Epithelial cell of esophagus (primary cell): Measurements from ENCODE around the gene SLC35E2B.
A peak's percentile ranks its signal among the peaks of the same experiment; 100 is the strongest.

Experiments
- DNase-seq: peaks from one replicate; pipeline ENCODE4 v3.0.0; 2010; ENCODE audit warnings: low read depth
- H3K4me3 ChIP-seq: 2 replicates; pipeline ENCODE4 v1.5.1; 2011; ENCODE audit warnings: mild to moderate bottlenecking, low read length, control low read depth
- TF ChIP-seq, protein P1 (sequence below): IDR thresholded peaks from 2 replicates; pipeline ENCODE4 v1.5.1; 2011; ENCODE audit warnings: low read depth, mild to moderate bottlenecking, low read length, control low read depth, inconsistent platforms; ENCODE audit not compliant: insufficient read depth; ENCODE audit errors: missing control alignments

SLC35E2B gene

DNA sequence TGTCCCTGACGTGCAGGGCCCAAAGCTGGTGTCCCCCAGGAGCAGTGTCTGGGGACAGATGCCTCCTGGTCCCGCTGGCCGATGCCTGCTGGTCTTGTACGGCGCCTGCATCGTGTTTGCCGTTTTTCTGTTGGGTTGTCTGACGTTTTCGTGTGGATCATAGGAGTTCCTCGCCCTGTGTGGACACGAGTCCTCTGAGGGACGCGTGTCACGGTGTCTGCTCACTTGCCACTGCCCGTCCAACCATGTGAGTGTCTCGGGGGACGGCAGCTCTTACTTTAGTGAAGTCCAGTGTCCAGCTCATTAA is 69.9 kb downstream of the SLC35E2B start:
- DNase-seq, result no peak
- TF ChIP-seq, protein P1, sequence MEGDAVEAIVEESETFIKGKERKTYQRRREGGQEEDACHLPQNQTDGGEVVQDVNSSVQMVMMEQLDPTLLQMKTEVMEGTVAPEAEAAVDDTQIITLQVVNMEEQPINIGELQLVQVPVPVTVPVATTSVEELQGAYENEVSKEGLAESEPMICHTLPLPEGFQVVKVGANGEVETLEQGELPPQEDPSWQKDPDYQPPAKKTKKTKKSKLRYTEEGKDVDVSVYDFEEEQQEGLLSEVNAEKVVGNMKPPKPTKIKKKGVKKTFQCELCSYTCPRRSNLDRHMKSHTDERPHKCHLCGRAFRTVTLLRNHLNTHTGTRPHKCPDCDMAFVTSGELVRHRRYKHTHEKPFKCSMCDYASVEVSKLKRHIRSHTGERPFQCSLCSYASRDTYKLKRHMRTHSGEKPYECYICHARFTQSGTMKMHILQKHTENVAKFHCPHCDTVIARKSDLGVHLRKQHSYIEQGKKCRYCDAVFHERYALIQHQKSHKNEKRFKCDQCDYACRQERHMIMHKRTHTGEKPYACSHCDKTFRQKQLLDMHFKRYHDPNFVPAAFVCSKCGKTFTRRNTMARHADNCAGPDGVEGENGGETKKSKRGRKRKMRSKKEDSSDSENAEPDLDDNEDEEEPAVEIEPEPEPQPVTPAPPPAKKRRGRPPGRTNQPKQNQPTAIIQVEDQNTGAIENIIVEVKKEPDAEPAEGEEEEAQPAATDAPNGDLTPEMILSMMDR, result no peak
- H3K4me3 ChIP-seq, result no peak overlapping the region

- no peak overlapping the region for H3K4me3 ChIP-seq
- TF ChIP-seq, protein P1, result no peak
- DNase-seq, result no peak
These were observed 70.4 kb downstream of the SLC35E2B start for GRCh38 chr1:1622010-1622787.

DNA sequence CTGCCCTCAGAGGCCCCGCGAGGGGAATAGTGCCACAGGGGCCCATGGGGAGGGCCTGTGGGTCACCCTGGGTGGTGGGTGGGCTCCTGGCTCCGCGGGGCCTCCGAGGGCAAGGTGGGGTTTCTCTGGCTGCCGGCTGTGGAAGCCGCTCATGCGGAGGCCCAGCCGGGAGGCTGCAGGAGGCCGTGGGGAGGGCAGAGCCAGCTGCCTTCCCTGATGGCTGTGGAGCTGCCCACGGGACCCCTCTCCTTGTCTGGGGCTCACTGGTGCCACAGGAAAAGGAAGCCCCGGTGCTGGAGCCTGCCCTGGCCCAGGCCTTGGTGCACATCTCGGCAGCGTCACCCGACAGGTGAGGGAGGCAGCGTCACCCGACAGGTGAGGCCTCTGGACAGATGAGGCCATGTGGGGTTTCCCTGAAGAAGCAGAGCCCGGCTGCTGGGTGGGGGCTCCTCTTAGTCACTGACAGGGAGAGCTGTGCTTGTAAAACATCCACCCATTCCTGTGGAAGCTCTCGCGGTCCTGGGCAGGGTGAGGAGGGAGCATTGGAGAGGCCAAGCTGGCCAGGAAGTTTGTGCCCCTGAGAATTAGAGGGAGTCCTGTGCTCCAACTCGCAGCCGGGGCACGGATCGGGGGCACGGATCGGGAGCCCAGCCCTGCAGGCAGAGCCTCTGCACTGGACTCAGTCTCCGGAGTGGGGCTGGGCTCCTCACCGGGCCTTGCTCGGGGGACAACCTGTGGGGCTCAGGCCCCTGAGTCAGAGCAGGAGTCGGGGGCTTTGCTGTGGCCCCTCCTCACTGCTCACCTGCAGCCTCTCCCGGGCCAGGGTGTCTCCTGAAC is 71.2 kb downstream of the SLC35E2B start:
- no peak for DNase-seq
- TF ChIP-seq, protein P1, result no peak

GRCh38 chr1:1620433-1621139 is 72.0 kb downstream of the SLC35E2B start:
- TF ChIP-seq, protein P1, result no peak
- no peak for DNase-seq

More for the DNA sequence above, 71.2 kb downstream of the SLC35E2B start:
- H3K4me3 ChIP-seq, result no peak overlapping the region

DNA sequence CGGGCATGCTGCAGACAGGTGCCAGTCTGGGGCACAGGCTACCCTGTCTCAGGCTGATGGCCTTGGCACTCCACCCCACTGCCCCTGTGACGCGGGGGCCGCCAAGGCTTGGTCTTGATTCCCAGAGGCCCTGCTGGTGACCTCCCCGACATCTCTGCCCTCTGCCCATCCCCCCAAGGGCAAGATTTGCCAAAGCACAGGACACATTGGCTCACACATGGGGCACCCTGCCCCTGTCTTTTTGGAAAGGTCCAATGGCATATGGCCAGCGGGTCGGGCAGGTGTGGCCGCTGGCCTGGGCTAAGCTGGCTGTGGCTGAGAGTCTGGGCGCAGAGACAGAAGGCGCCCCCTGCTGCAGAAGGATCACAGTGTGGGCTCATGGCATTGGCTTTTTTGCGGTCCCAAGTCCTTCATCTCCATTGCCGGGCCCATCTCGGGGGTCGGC is 72.7 kb downstream of the SLC35E2B start:
- DNase-seq, result no peak
- no peak overlapping the region for H3K4me3 ChIP-seq
- TF ChIP-seq, protein P1, result peak; percentile 21

More at GRCh38 chr1:1620433-1621139, 72.0 kb downstream of the SLC35E2B start:
- H3K4me3 ChIP-seq, result no peak overlapping the region

DNA sequence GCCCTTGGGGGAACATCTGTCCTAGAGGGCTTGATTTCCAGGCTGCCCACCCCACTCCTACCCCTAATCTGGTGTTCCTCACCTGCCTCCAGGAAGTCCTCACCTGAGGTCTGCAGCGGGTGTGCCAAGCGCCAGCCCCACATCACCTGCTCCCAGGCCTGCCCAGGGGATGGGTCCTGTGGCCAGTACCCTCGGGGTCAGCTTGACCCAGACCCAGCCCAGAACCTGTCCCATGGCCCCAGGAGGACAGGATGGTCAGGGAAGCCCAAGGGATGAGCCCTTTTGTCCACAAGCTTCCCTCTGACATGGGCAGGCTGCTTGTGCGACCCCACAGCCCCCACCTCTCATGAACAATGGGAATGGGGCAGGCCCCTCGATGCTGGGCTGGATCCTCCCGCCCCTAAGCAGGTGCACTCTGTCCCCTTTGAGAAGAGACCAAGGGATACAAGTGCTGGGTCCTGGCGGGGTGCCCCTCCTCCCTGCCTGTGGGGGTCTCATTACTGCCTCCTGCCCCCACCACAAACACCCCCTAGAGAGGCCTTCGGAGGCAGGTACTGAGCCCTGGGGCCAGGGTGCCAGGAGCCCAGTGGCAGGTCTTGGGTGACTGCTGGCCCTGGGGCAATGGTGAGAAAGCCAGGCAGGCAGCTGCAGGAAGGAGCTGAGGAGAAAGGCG is 74.1 kb downstream of the SLC35E2B start:
- TF ChIP-seq, protein P1, result no peak
- DNase-seq, result no peak
- no peak overlapping the region for H3K4me3 ChIP-seq
